ENCODE data around the gene OR10AD1.

The OR10AD1 gene

DNA sequence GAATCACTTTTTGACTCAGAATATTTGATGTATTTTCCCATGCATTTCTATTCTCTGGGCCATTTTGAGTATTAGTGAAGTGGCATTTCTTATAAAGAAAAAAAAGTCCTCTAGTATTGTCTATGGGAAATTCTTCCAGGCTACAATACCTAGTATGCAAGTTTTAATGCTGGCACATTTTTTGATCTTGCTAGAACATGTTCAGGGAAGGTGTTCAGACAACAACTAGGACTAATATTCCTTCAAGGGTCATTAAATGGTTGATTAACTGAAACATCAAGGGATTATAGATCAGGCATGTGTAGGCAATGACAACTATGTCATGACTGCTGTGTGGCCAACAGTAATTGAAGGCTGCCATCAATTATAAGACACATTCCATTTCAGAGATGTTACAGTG lies 12.0 kb downstream of the OR10AD1 start:
- DNase-seq (ENCODE audit: low read depth) = no peak

DNA sequence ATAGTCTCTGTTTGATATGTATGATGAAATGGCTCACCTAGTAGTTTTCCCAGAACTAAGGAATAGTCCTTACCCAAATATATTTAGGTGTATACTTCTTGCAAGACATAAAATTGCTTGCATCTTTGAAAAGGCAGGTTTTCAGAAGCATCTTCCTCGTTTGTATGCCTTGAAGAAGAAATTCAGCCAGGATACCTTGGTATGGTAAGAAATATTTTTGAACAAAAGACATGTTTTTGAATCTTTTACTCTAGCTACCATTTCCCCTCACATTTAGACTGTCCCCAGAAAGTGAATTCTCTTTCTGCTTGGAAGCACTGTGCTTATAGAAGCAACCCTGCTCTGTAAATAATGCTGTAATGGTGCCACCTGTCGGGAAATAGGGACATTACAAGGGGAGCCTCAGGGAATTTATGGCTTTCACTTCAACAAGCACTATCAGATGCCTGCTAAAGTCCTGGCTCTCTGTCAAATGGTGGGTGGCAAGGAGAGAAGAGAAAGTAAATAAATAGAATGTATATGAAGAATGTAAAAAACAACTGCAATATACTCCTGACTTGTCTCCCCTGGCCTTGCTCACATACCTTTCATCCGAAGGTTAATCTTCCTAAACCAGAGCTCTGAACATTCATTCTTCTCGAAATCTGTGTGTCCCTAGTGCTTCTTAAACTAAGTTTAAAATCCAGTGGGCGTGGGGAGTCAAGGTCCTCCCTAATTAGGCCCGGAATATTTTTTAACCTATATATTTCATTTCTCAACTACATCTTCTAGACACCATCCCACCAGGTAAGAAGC lies 13.6 kb downstream of the OR10AD1 start:
- peak; percentile 44 for DNase-seq (ENCODE audit: low read depth)

DNA sequence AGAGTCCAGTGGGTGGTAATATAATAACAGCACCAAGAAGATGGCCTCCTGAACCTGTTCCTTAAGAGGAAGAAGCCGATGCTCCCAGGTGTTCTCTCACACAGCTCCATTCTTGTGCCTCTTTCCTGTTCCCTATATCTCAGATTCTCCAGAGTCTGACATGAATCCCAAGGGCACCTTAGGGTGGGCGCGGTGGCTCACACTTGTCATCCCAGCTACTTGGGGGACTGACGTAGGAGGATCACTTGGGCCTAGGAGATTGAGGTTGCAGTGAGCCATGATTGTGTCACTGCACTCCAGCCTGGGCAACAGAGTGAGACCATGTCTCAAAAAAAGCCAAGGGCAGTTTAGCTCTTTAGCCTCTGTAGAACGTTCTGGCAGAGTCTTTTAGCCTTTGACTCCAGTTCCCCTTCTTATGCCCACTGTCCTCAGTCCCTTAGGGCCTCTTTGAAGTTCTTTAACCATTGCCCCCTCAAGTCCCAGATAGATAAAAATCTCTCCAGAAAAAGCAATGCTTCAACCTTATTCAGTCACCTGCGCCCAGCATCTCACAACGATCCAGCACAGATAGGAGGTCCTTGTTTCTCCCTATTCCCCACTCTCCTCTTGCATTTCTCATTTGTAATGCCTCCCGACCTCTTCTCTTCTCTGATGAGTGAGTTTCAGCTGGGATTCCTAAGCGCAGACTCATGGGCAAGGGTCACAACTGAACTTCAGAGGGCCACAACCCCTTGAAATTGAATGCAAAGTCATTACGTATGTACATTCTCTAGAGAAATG lies 15.0 kb downstream of the OR10AD1 start:
- no peak for DNase-seq (ENCODE audit: low read depth)

DNA sequence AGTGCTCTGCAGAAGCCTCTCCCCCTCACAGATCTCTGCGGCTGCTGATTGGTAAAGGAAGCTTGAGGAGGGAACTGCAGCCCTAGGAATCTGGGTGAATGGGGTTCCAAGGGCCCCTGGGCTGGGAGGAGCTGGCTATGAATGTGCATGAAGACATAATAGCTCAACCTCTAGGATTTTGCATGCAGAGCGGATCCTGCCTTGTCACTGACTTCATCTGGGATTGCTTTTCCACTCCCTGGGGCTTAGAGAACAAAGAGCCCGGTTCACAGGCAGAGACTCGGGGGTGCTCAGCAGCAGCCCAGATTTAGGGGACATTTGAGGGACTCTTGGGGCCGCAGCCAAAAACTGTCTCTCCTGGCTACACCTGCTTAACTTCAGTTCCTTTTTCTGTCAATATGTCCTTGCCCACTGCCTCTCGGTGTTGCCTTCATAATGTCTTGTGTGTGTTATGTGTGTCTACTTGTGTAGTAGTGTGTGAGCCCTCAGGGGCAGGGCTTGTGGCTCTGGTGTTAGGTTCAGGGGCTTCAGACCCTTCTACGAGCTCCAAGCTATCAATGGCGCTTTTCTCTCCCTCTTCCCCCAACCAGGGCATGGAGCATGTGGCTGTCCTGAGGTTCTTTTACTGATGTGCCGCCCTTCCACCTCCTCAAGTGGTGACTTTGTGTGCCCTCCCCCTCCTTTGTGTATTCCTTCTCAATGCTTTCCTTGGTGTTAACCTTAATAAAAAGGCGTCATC lies 17.7 kb downstream of the OR10AD1 start:
- no peak for DNase-seq (ENCODE audit: low read depth)

- no peak for DNase-seq (ENCODE audit: low read depth)
Observed at GRCh38 chr12:48184549-48184922, 18.6 kb downstream of the OR10AD1 start.

GRCh38 chr12:48183876-48184548 lies 19.1 kb downstream of the OR10AD1 start:
- no peak for DNase-seq (ENCODE audit: low read depth)

GRCh38 chr12:48183091-48183875 lies 19.8 kb downstream of the OR10AD1 start, which contains the start of gene CCDC184:
TSS of gene CCDC184 (plus strand) at chr12:48183644. CDS start at chr12:48184123, 479 bp downstream.
- peak; percentile 55 for DNase-seq (ENCODE audit: low read depth)

DNA sequence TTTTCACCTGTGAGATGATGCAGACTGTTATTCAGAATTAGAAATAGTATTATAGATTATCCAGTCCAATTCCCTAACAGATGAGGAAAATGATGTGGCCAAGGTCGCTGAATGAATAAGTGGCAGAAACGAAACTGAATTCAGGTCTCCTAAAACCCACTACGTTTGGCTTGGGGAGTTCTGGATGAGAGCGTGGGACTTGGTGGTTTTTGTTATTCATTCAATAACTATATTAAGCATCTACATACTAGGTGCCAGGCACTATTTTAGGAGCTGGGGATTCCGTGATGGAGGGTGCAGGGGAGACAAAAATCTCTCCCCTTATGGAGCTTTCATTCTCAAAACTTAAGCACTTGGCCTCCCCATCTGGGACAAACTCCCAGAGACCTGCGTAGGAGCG lies 20.5 kb downstream of the OR10AD1 start:
- DNase-seq (ENCODE audit: low read depth) = no peak

- DNase-seq (ENCODE audit: low read depth) = no peak
Observed at GRCh38 chr12:48180857-48181495, 22.1 kb downstream of the OR10AD1 start.

DNA sequence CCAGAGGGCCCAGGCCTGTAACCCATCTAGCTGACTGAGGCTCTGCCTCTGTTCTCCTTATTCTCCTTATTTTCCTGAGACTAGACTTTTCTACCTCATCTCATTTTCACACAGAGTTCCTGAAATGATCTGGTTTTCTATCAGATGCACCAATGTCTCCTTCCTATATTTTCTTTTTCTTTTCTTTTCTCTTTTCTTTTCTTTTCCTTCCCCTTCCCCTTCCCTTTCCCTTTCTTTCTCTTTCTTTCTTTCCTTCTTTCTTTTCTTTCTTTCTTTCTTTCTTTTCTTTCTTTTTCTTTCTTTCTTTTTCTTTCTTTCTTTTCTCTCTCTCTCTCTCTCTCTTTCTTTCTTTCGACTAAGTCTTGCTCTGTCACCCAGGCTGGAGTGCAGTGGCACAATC lies 22.7 kb downstream of the OR10AD1 start:
- DNase-seq (ENCODE audit: low read depth) = no peak

DNA sequence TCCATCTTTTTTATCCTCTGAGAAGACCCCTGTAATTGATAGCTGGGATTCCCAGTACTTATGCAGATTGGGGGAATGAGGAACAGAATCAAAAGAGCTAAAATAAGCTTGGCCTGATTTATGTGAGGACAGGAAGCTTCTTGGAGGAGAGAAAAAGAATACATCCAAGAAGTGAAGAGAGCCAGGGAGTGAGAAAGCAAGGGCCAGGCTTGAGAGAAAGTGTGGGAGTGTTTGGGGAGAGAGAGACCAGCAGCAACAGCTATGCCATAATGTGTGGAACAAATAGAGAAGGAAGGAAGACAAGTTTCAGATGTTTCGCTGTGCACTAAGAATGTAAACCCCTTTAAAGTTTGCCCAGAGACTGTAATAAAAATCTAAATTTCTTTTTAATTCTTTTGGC lies 23.6 kb downstream of the OR10AD1 start:
- no peak for DNase-seq (ENCODE audit: low read depth)

- DNase-seq (ENCODE audit: low read depth) = no peak
Observed at GRCh38 chr12:48177982-48178381, 25.1 kb downstream of the OR10AD1 start.

- DNase-seq (ENCODE audit: low read depth) = no peak
Observed at GRCh38 chr12:48176417-48176751, 26.7 kb downstream of the OR10AD1 start.

- no peak for DNase-seq (ENCODE audit: low read depth)
Observed at GRCh38 chr12:48175613-48176416, 27.3 kb downstream of the OR10AD1 start.

- no peak for DNase-seq (ENCODE audit: low read depth)
Observed at GRCh38 chr12:48169011-48169410, 34.1 kb downstream of the OR10AD1 start.

GRCh38 chr12:48165089-48165981 lies 37.8 kb downstream of the OR10AD1 start:
- no peak for DNase-seq (ENCODE audit: low read depth)

DNA sequence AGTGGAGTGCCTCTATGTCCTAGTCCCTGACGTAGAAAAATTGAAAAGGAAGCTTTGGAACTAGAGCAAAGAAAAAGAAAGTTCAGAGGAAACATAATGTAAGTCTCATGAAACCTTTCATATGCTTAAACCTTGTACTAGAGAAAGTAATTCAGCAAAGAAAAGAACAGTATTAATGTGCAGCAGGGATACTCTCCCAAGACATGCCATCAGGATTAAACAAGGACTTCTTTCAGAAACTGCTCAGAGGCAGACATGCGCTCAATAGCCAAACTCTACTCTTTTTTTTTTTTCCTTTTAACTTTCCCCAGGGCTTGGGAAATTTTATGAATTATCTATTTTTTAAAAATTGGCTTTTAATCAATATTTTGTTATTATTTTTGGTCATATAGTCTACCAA lies 38.6 kb downstream of the OR10AD1 start:
- DNase-seq (ENCODE audit: low read depth) = no peak

DNA sequence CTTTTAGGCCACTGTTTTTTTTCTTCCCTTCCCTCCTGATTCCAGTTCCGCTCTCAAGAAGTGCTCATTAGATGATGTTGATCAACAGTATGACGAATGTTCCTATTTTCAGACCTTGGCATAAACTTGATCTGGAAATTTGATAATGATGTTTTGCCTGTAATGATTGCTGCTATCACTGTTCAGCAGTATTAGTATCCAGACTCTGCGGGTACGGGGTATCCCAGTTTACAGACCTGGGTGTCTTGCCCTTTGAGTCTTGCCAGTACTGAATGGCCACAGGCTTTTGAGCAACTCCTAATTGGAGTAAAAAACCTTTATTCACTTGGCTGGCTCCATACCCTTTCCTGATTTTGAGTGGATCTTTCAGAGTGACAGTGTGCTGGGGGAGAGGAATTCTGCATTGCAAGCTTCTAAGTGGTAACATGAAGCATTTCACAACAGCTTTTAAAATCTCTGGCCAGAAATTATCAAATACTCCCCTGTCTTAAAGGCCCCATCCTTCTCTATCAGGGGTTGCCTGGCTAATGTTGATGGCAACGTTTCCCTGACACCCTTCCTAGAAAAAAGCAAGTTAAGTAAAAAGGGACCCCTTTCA lies 39.8 kb downstream of the OR10AD1 start:
- DNase-seq (ENCODE audit: low read depth) = no peak

DNA sequence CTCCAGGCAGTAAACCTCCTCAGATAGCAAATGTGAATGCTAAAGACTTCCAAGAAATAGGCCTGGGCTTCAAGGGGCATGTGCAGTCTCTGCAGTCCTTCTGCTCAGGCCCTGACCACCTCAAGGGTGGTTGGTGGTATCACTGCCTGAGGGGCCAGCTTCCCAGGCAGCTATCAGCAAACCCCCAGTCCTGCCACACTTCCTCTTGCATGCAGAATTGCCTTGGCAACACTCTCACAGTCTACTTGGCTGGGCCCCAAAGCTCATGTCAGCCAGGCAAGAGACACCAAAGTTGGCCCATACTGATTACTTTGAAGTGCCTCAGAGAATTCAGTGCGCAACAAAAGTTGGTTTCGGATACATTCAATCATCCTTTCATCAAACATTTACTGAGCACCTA lies 42.3 kb downstream of the OR10AD1 start:
- no peak for DNase-seq (ENCODE audit: low read depth)

Data from stimulated activated CD8-positive, alpha-beta memory T cell treated with anti-CD3 and anti-CD28 coated beads, Interleukin-4, amount 100 ng/mL, for 24 hours (primary cell).